Naive B cell (primary cell): Measurements from ENCODE around the gene SUN1. TPM values are rescaled to one million over a fixed set of nuclear protein-coding genes. Genes with fewer than 3 reads are reported as not detected.

ENCODE experiments used
- ATAC-seq, 2 donors: fragments of 150-1000 bp; cut with Tn5 transposase; 2 replicates each; pipeline ENCODE4 v1.10.0; 2021; ENCODE audit warnings: low read depth in 2 of 2, mild to moderate bottlenecking in 2 of 2, moderate library complexity in 2 of 2
- DNase-seq: peaks from one replicate; pipeline ENCODE4 v3.0.0; 2022
- H3K27ac Mint-ChIP-seq, 6 donors: one replicate each; pipeline ENCODE4 v1.8.0; 2020 to 2022; ENCODE audit warnings: mild to moderate bottlenecking in 6 of 6, mixed read lengths in 6 of 6, moderate library complexity in 5 of 6, inconsistent platforms in 2 of 6
- H3K27me3 Mint-ChIP-seq, 3 donors: one replicate each; pipeline ENCODE4 v1.8.0; 2021 to 2022; ENCODE audit warnings: mixed read lengths in 3 of 3, mild to moderate bottlenecking in 1 of 3
- H3K36me3 Mint-ChIP-seq, 2 donors: one replicate each; pipeline ENCODE4 v1.8.0; 2020 to 2022; ENCODE audit warnings: mixed read lengths in 2 of 2, inconsistent platforms in 1 of 2, mild to moderate bottlenecking in 1 of 2
- H3K4me1 Mint-ChIP-seq, 3 donors: one replicate each; pipeline ENCODE4 v1.8.0; 2020 to 2022; ENCODE audit warnings: mixed read lengths in 3 of 3, inconsistent platforms in 1 of 3, mild to moderate bottlenecking in 1 of 3, moderate library complexity in 1 of 3
- H3K4me3 Mint-ChIP-seq, 8 donors: one replicate each; pipeline ENCODE4 v1.8.0; 2020 to 2022; ENCODE audit warnings: mild to moderate bottlenecking in 8 of 8, mixed read lengths in 8 of 8, moderate library complexity in 8 of 8, inconsistent platforms in 2 of 8
- H3K9me3 Mint-ChIP-seq, 7 donors: one replicate each; pipeline ENCODE4 v1.8.0; 2020 to 2022; ENCODE audit warnings: mixed read lengths in 7 of 7, mild to moderate bottlenecking in 5 of 7, inconsistent platforms in 2 of 7, moderate library complexity in 1 of 7
- polyA plus RNA-seq, 6 donors: library from polyadenylated mRNA; unstranded; fragments of 300-500 nt; fragmentation: Illumina TruSeq; gene quantifications; one replicate each; pipeline ENCODE4 v1.2.3, GENCODE V29; 2021; ENCODE audit warnings: low read depth in 6 of 6

Gene SUN1
- polyA plus RNA-seq, 6 donors from 2014 or later: 38.9 to 93.6 (median 45.5) TPM

- H3K36me3 Mint-ChIP-seq: peaks cover 0 to 15% of the 10 kb centered on the region in 2 donors
- H3K4me1 Mint-ChIP-seq: peaks cover 46 to 64% (median 57%) of the 10 kb centered on the region in 3 donors
- H3K27ac Mint-ChIP-seq: no peak overlapping the region
- H3K27me3 Mint-ChIP-seq: no peaks in the 10 kb centered on the region
- ATAC-seq (no peak), DNase-seq (no peak)
- no peaks in the 10 kb centered on the region for H3K9me3 Mint-ChIP-seq
- H3K4me3 Mint-ChIP-seq: peak overlapping the region in 1 of 8 donors; percentile 73
Observed at GRCh38 chr7:820341-820740, 11.9 kb upstream of the SUN1 start.

- H3K27me3 Mint-ChIP-seq: no peaks in the 10 kb centered on the region
- peaks cover 0 to 15% of the 10 kb centered on the region in 2 donors for H3K36me3 Mint-ChIP-seq
- ATAC-seq (no peak), DNase-seq (no peak)
- no peak overlapping the region for H3K27ac Mint-ChIP-seq
- H3K9me3 Mint-ChIP-seq: no peaks in the 10 kb centered on the region
- peak overlapping the region in 1 of 8 donors; percentile 10 for H3K4me3 Mint-ChIP-seq
- peaks cover 40 to 70% (median 55%) of the 10 kb centered on the region in 3 donors for H3K4me1 Mint-ChIP-seq
Observed at GRCh38 chr7:821688-822087, 10.6 kb upstream of the SUN1 start.

- peaks cover 0 to 15% of the 10 kb centered on the region in 2 donors for H3K36me3 Mint-ChIP-seq
Observed at GRCh38 chr7:822692-823276, 9.5 kb upstream of the SUN1 start.

GRCh38 chr7:823649-824048, 8.6 kb upstream of the SUN1 start:
- Mint-ChIP-seq H3K4me1 (peaks cover 28 to 54% (median 51%) of the 10 kb centered on the region in 3 donors), H3K36me3 (peaks cover 0 to 15% of the 10 kb centered on the region in 2 donors), H3K27ac (peak overlapping the region in 1 of 6 donors; percentile 58), H3K9me3 (no peaks in the 10 kb centered on the region), H3K27me3 (no peaks in the 10 kb centered on the region), H3K4me3 (no peak overlapping the region)
- ATAC-seq (no peak), DNase-seq (no peak)

More at GRCh38 chr7:822692-823276, 9.5 kb upstream of the SUN1 start:
- Mint-ChIP-seq H3K4me3 (no peak overlapping the region), H3K9me3 (no peaks in the 10 kb centered on the region), H3K4me1 (peaks cover 33 to 62% (median 52%) of the 10 kb centered on the region in 3 donors), H3K27ac (peak overlapping the region in 1 of 6 donors; percentile 36), H3K27me3 (no peaks in the 10 kb centered on the region)
- DNase-seq: no peak
- ATAC-seq: no peak

GRCh38 chr7:824081-824480, 8.2 kb upstream of the SUN1 start:
- Mint-ChIP-seq H3K4me3 (no peak overlapping the region), H3K9me3 (no peaks in the 10 kb centered on the region), H3K4me1 (peaks cover 30 to 55% (median 51%) of the 10 kb centered on the region in 3 donors), H3K27ac (peak overlapping the region in 1 of 6 donors; percentile 58), H3K27me3 (no peaks in the 10 kb centered on the region), H3K36me3 (peaks cover 0 to 15% of the 10 kb centered on the region in 2 donors)
- ATAC-seq: no peak
- DNase-seq: no peak

- Mint-ChIP-seq H3K36me3 (peaks cover 0 to 15% of the 10 kb centered on the region in 2 donors), H3K27me3 (no peaks in the 10 kb centered on the region), H3K9me3 (no peaks in the 10 kb centered on the region), H3K4me3 (no peak overlapping the region), H3K4me1 (peaks cover 28 to 53% (median 52%) of the 10 kb centered on the region in 3 donors), H3K27ac (no peak overlapping the region)
- DNase-seq: no peak
- no peak for ATAC-seq
Observed at GRCh38 chr7:824664-825063, 7.6 kb upstream of the SUN1 start.

- no peak overlapping the region for H3K27ac Mint-ChIP-seq
- H3K27me3 Mint-ChIP-seq: no peaks in the 10 kb centered on the region
- H3K4me3 Mint-ChIP-seq: no peak overlapping the region
- H3K9me3 Mint-ChIP-seq: no peaks in the 10 kb centered on the region
- ATAC-seq (no peak), DNase-seq (no peak)
- peaks cover 0 to 15% of the 10 kb centered on the region in 2 donors for H3K36me3 Mint-ChIP-seq
- H3K4me1 Mint-ChIP-seq: peaks cover 29 to 57% (median 55%) of the 10 kb centered on the region in 3 donors
Observed at GRCh38 chr7:825386-825785, 6.9 kb upstream of the SUN1 start.

GRCh38 chr7:826230-826917, 5.9 kb upstream of the SUN1 start:
- Mint-ChIP-seq H3K27ac (peak overlapping the region in 1 of 6 donors; percentile 27), H3K27me3 (no peaks in the 10 kb centered on the region), H3K4me3 (peak overlapping the region in 1 of 8 donors; percentile 82), H3K36me3 (peaks cover 0 to 15% of the 10 kb centered on the region in 2 donors), H3K9me3 (no peaks in the 10 kb centered on the region), H3K4me1 (peaks cover 29 to 57% (median 57%) of the 10 kb centered on the region in 3 donors)
- no peak for ATAC-seq
- no peak for DNase-seq

- no peak for ATAC-seq
- peaks cover 27 to 64% (median 52%) of the 10 kb centered on the region in 3 donors for H3K4me1 Mint-ChIP-seq
- H3K27me3 Mint-ChIP-seq: no peaks in the 10 kb centered on the region
- H3K9me3 Mint-ChIP-seq: no peaks in the 10 kb centered on the region
- no peak overlapping the region for H3K4me3 Mint-ChIP-seq
- H3K36me3 Mint-ChIP-seq: peaks cover 2 to 6% of the 10 kb centered on the region in 2 donors
- no peak for DNase-seq
- no peak overlapping the region for H3K27ac Mint-ChIP-seq
Observed at GRCh38 chr7:828793-829561, 3.3 kb upstream of the SUN1 start.

- peaks cover 25 to 58% (median 49%) of the 10 kb centered on the region in 3 donors for H3K4me1 Mint-ChIP-seq
- H3K9me3 Mint-ChIP-seq: no peaks in the 10 kb centered on the region
- peak overlapping the region in 4 of 6 donors; percentile 19 to 93 (median 58) for H3K27ac Mint-ChIP-seq
- no peak for ATAC-seq
- H3K36me3 Mint-ChIP-seq: peaks cover 0 to 6% of the 10 kb centered on the region in 2 donors
- H3K27me3 Mint-ChIP-seq: no peaks in the 10 kb centered on the region
- H3K4me3 Mint-ChIP-seq: peak overlapping the region in 3 of 8 donors; percentile 45 to 62 (median 50)
- no peak for DNase-seq
Observed at GRCh38 chr7:830069-830468, 2.2 kb upstream of the SUN1 start.

- DNase-seq (no peak), ATAC-seq (peak in 1 of 2 donors; percentile 31)
- H3K9me3 Mint-ChIP-seq: no peaks in the 10 kb centered on the region
- peaks cover 36 to 70% (median 54%) of the 10 kb centered on the region in 3 donors for H3K4me1 Mint-ChIP-seq
- H3K27ac Mint-ChIP-seq: peak overlapping the region; percentile 15 to 92 (median 80)
- H3K36me3 Mint-ChIP-seq: peaks cover 0 to 6% of the 10 kb centered on the region in 2 donors
- H3K4me3 Mint-ChIP-seq: peak overlapping the region; percentile 47 to 76 (median 58)
- no peaks in the 10 kb centered on the region for H3K27me3 Mint-ChIP-seq
Observed at GRCh38 chr7:831596-832166, 595 bp upstream of the SUN1 start.

GRCh38 chr7:832968-833424, 720 bp downstream of the SUN1 start:
- Mint-ChIP-seq H3K9me3 (no peaks in the 10 kb centered on the region), H3K36me3 (peaks cover 0 to 6% of the 10 kb centered on the region in 2 donors), H3K4me1 (peaks cover 38 to 67% (median 58%) of the 10 kb centered on the region in 3 donors), H3K4me3 (peak overlapping the region in 5 of 8 donors; percentile 56 to 76 (median 65)), H3K27me3 (no peaks in the 10 kb centered on the region), H3K27ac (peak overlapping the region; percentile 14 to 91 (median 68))
- DNase-seq (no peak), ATAC-seq (no peak)
